HepG2 (cell line): ENCODE measurements around the gene KIF27. TPM values are rescaled to one million over a fixed set of nuclear protein-coding genes. Genes with fewer than 3 reads are reported as not detected.

Source experiments
- FOXM1 ChIP-seq: sonication (generic); formaldehyde crosslinking; IDR thresholded peaks from 2 replicates; pipeline ENCODE4 v1.5.0; 2020; ENCODE audit warnings: missing genetic modification reagents
- IRF2 ChIP-seq: IDR thresholded peaks from 2 replicates; pipeline ENCODE4 v1.6.1; 2018; ENCODE audit warnings: missing genetic modification reagents, missing compliant biosample characterization
- NAIF1 ChIP-seq: sonication (generic); formaldehyde crosslinking; IDR thresholded peaks from 2 replicates; pipeline ENCODE4 v1.5.0; 2020; ENCODE audit warnings: mild to moderate bottlenecking, missing genetic modification reagents, borderline replicate concordance
- NFYC ChIP-seq: IDR thresholded peaks from 2 replicates; pipeline ENCODE4 v1.6.1; 2016; ENCODE audit warnings: missing genetic modification reagents, missing compliant biosample characterization
- SMAD3 ChIP-seq: sonication (generic); formaldehyde crosslinking; IDR thresholded peaks from 2 replicates; pipeline ENCODE4 v1.4.0; 2020; ENCODE audit warnings: missing genetic modification reagents
- SNRNP70 ChIP-seq: fragments of 200-400 bp; formaldehyde crosslinking; IDR thresholded peaks from 2 replicates; pipeline ENCODE4 v1.6.1; 2017; ENCODE audit warnings: mild to moderate bottlenecking, low read depth, low read length, moderate library complexity
- ZBTB38 ChIP-seq: sonication (generic); formaldehyde crosslinking; IDR thresholded peaks from 2 replicates; pipeline ENCODE4 v1.5.1; 2020; ENCODE audit warnings: mild to moderate bottlenecking, missing genetic modification reagents
- ZFX ChIP-seq: sonication (generic); formaldehyde crosslinking; IDR thresholded peaks from 2 replicates; pipeline ENCODE4 v1.4.0; 2020; ENCODE audit warnings: mild to moderate bottlenecking, low read depth, missing genetic modification reagents, moderate library complexity
- ZFY ChIP-seq: sonication (generic); formaldehyde crosslinking; IDR thresholded peaks from 2 replicates; pipeline ENCODE4 v1.4.0; 2020; ENCODE audit warnings: missing genetic modification reagents
- ZKSCAN5 ChIP-seq: sonication (generic); formaldehyde crosslinking; IDR thresholded peaks from 2 replicates; pipeline ENCODE4 v1.5.1; 2020; ENCODE audit warnings: mild to moderate bottlenecking, missing genetic modification reagents
- ZNF251 ChIP-seq: sonication (generic); formaldehyde crosslinking; IDR thresholded peaks from 2 replicates; pipeline ENCODE4 v1.9.0; 2021; ENCODE audit warnings: mild to moderate bottlenecking, missing genetic modification reagents
- ZNF460 ChIP-seq: sonication (generic); formaldehyde crosslinking; IDR thresholded peaks from 2 replicates; pipeline ENCODE4 v1.5.1; 2020; ENCODE audit warnings: missing genetic modification reagents, mild to moderate bottlenecking, borderline replicate concordance
- ZNF816 ChIP-seq: sonication (generic); formaldehyde crosslinking; IDR thresholded peaks from 2 replicates; pipeline ENCODE4 v1.8.0; 2022; ENCODE audit warnings: missing genetic modification reagents, mild to moderate bottlenecking, borderline replicate concordance
- ZNF839 ChIP-seq: sonication (generic); formaldehyde crosslinking; IDR thresholded peaks from 2 replicates; pipeline ENCODE4 v1.4.0; 2020; ENCODE audit warnings: missing genetic modification reagents, mild to moderate bottlenecking, borderline replicate concordance
- polyA plus RNA-seq, 8 experiments: library from polyadenylated mRNA; depleted of rRNA in 3 of 8; stranded (reverse) in 7 of 8; unstranded in 1 of 8; fragments of >200 nt; fragmentation: Illumina TruSeq in 4 of 8; extraction: Trizol in 4 of 8; gene quantifications; 2 replicates each; pipeline versions ENCODE4 v1.2.1 to v1.2.3, GENCODE V29; 2011 to 2016; ENCODE audit warnings: low read depth in 4 of 8, missing spikeins in 1 of 8, mixed read lengths in 1 of 8; ENCODE audit not compliant: insufficient read depth in 1 of 8
- total RNA-seq, 5 experiments: library from RNA; depleted of rRNA; stranded (reverse); fragments of >200 nt; fragmentation: Illumina TruSeq; extraction: Trizol; gene quantifications; 2 replicates each; pipeline ENCODE4 v1.2.3, GENCODE V29; 2016; ENCODE audit warnings: low read depth in 1 of 5
- TF ChIP-seq, protein P1 (sequence below): sonication (generic); formaldehyde crosslinking; IDR thresholded peaks from 2 replicates; pipeline ENCODE4 v1.5.0; 2020; ENCODE audit warnings: missing genetic modification reagents, mild to moderate bottlenecking, borderline replicate concordance
- TF ChIP-seq, protein P2 (sequence below): sonication (generic); formaldehyde crosslinking; IDR thresholded peaks from 2 replicates; pipeline ENCODE4 v1.5.0; 2020; ENCODE audit warnings: mild to moderate bottlenecking, missing genetic modification reagents, borderline replicate concordance
- TF ChIP-seq, protein P3 (sequence below): IDR thresholded peaks from 2 replicates; pipeline ENCODE4 v1.6.1; 2016; ENCODE audit warnings: mild to moderate bottlenecking, missing biosample characterization, missing genetic modification reagents
- TF ChIP-seq, protein P4 (sequence below): sonication (generic); formaldehyde crosslinking; IDR thresholded peaks from 2 replicates; pipeline ENCODE4 v1.4.0; 2020; ENCODE audit warnings: missing genetic modification reagents
- TF ChIP-seq, protein P5 (sequence below): sonication (generic); formaldehyde crosslinking; IDR thresholded peaks from 2 replicates; pipeline ENCODE4 v1.9.0; 2021; ENCODE audit warnings: missing genetic modification reagents, borderline replicate concordance
- TF ChIP-seq, protein P6 (sequence below): IDR thresholded peaks from 2 replicates; pipeline ENCODE4 v1.6.1; 2016; ENCODE audit warnings: control low read depth

KIF27 gene
- total and polyA plus RNA-seq, 2 of the 13 experiments (the other 11 are each of a cell fraction or from before 2014, with no cell fraction given): 0.95 to 4.1 TPM

DNA sequence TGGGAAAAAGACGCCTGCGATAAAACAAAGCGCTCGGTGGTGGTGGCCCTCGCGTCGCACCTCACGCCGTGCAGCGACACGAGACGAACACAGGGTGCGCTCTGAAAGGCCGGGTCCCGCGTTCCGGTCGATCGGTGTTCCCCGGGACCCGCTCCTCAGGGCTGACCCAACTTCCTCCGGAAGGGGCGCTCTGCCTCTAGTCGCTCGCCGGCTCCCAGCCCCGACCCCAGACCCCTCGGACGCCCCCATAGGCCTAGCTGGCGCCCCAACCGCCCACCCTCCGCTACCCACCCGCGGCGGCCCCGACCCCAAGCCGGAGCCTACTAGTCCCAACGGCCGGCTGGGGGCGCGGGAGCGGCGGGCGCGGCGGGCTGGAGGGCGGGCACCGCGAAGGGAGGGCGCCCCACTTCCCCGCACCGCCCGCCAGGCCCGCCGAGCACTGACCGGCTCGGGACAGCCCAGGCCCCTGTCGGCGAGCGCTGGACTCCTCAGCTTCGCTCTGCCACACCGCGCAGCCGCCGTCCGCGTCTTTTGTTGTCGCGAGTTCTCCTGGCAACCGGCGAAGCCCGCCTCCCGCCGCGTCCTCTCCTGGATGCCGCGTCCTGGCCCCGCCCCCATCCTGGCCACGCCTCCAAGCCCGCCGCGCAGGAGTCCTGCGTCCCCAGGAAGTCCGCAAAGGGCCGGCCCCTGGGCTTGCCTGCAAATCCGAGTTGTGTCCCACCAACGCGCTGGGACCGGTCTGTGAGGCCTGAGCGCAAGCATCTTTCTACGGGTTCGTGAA is at the start of gene KIF27 (continued):
- TF ChIP-seq, protein P1, sequence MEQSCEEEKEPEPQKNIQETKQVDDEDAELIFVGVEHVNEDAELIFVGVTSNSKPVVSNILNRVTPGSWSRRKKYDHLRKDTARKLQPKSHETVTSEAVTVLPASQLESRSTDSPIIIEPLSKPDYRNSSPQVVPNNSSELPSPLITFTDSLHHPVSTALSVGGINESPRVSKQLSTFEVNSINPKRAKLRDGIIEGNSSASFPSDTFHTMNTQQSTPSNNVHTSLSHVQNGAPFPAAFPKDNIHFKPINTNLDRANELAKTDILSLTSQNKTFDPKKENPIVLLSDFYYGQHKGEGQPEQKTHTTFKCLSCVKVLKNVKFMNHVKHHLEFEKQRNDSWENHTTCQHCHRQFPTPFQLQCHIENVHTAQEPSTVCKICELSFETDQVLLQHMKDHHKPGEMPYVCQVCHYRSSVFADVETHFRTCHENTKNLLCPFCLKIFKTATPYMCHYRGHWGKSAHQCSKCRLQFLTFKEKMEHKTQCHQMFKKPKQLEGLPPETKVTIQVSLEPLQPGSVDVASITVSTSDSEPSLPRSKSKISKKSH (CRISPR knock-in tag): no peak
- TF ChIP-seq ZNF251: 0 out of 2 replicates have a peak, but pooled peaks have one; percentile 24
- peak; percentile 52; the same call in 1 of the 2 replicates for TF ChIP-seq IRF2 (CRISPR knock-in tag)
- TF ChIP-seq, protein P2, sequence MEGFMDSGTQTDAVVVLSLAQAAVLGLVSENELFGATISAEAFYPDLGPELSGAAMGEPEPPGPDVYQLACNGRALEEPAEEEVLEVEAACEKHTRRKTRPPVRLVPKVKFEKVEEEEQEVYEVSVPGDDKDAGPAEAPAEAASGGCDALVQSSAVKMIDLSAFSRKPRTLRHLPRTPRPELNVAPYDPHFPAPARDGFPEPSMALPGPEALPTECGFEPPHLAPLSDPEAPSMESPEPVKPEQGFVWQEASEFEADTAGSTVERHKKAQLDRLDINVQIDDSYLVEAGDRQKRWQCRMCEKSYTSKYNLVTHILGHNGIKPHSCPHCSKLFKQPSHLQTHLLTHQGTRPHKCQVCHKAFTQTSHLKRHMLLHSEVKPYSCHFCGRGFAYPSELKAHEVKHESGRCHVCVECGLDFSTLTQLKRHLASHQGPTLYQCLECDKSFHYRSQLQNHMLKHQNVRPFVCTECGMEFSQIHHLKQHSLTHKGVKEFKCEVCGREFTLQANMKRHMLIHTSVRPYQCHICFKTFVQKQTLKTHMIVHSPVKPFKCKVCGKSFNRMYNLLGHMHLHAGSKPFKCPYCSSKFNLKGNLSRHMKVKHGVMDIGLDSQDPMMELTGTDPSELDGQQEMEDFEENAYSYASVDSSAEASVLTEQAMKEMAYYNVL: no peak; the same call in 1 of the 2 replicates
- peak; percentile 45; the same call in 1 of the 2 replicates for TF ChIP-seq ZNF816 (CRISPR knock-in tag)
- TF ChIP-seq, protein P3, sequence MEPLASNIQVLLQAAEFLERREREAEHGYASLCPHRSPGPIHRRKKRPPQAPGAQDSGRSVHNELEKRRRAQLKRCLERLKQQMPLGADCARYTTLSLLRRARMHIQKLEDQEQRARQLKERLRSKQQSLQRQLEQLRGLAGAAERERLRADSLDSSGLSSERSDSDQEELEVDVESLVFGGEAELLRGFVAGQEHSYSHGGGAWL (CRISPR knock-in tag): peak; percentile 87
- no peak for TF ChIP-seq FOXM1 (CRISPR knock-in tag)
- TF ChIP-seq NAIF1 (CRISPR knock-in tag): no peak
- TF ChIP-seq, protein P4, sequence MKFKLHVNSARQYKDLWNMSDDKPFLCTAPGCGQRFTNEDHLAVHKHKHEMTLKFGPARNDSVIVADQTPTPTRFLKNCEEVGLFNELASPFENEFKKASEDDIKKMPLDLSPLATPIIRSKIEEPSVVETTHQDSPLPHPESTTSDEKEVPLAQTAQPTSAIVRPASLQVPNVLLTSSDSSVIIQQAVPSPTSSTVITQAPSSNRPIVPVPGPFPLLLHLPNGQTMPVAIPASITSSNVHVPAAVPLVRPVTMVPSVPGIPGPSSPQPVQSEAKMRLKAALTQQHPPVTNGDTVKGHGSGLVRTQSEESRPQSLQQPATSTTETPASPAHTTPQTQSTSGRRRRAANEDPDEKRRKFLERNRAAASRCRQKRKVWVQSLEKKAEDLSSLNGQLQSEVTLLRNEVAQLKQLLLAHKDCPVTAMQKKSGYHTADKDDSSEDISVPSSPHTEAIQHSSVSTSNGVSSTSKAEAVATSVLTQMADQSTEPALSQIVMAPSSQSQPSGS (CRISPR knock-in tag): no peak; the same call in 1 of the 2 replicates
- no peak for TF ChIP-seq ZNF839
- no peak for TF ChIP-seq NFYC (CRISPR knock-in tag)
- TF ChIP-seq ZFY (CRISPR knock-in tag): peak; percentile 88
- no peak for TF ChIP-seq SNRNP70
- TF ChIP-seq, protein P5, sequence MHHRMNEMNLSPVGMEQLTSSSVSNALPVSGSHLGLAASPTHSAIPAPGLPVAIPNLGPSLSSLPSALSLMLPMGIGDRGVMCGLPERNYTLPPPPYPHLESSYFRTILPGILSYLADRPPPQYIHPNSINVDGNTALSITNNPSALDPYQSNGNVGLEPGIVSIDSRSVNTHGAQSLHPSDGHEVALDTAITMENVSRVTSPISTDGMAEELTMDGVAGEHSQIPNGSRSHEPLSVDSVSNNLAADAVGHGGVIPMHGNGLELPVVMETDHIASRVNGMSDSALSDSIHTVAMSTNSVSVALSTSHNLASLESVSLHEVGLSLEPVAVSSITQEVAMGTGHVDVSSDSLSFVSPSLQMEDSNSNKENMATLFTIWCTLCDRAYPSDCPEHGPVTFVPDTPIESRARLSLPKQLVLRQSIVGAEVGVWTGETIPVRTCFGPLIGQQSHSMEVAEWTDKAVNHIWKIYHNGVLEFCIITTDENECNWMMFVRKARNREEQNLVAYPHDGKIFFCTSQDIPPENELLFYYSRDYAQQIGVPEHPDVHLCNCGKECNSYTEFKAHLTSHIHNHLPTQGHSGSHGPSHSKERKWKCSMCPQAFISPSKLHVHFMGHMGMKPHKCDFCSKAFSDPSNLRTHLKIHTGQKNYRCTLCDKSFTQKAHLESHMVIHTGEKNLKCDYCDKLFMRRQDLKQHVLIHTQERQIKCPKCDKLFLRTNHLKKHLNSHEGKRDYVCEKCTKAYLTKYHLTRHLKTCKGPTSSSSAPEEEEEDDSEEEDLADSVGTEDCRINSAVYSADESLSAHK (CRISPR knock-in tag): no peak
- no peak for TF ChIP-seq ZNF460 (CRISPR knock-in tag)
- TF ChIP-seq ZBTB38 (CRISPR knock-in tag): peak; percentile 74; the same call in 1 of the 2 replicates
- TF ChIP-seq ZFX (CRISPR knock-in tag): peak; percentile 86
- TF ChIP-seq ZKSCAN5 (CRISPR knock-in tag): no peak
- TF ChIP-seq, protein P6, sequence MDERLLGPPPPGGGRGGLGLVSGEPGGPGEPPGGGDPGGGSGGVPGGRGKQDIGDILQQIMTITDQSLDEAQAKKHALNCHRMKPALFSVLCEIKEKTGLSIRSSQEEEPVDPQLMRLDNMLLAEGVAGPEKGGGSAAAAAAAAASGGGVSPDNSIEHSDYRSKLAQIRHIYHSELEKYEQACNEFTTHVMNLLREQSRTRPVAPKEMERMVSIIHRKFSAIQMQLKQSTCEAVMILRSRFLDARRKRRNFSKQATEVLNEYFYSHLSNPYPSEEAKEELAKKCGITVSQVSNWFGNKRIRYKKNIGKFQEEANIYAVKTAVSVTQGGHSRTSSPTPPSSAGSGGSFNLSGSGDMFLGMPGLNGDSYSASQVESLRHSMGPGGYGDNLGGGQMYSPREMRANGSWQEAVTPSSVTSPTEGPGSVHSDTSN (CRISPR knock-in tag): no peak
- peak; percentile 57; the same call in 1 of the 2 replicates for TF ChIP-seq SMAD3 (CRISPR knock-in tag)
